Hematopoietic multipotent progenitor cell treated with erythropoietin and hydrocortisone succinate and interleukin-3 and kit ligand, for 6 days (in vitro differentiated cells): ENCODE data around the gene GPR180.

ENCODE experiments used
- DNase-seq: peaks from one replicate; pipeline ENCODE4 v3.0.0-alpha.2; 2015

Gene GPR180

GRCh38 chr13:94601446-94602431, at the start of gene GPR180:
Gene GPR180 (plus strand): TSS chr13:94601857. CDS start chr13:94601928, 71 bp downstream.
- DNase-seq = peak; percentile 99

GRCh38 chr13:94552095-94552494, 49.6 kb upstream of the GPR180 start:
- DNase-seq = no peak

- no peak for DNase-seq
Measured at GRCh38 chr13:94553766-94554165, 47.9 kb upstream of the GPR180 start.

- DNase-seq = no peak
Measured at GRCh38 chr13:94556041-94556440, 45.6 kb upstream of the GPR180 start.

DNA sequence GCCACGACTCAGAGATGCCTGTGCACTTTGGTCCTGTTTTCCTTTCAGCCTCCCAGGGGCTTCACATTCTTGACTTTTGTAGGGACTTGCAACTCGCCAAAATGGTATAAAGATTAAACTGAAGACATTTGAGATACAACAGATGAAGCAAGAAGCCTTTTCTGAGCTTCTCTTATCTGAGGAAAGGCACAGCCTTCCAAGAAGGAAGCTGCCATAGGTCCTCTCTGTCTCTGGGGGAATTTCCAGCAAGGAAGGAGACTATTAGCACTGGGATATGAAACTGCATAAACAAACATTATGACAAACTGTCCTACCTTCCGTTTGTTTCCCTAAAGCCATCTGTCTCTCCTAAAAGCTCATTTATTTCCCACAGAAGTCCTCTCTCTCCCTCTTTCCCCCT, 45.0 kb upstream of the GPR180 start:
- no peak for DNase-seq

DNA sequence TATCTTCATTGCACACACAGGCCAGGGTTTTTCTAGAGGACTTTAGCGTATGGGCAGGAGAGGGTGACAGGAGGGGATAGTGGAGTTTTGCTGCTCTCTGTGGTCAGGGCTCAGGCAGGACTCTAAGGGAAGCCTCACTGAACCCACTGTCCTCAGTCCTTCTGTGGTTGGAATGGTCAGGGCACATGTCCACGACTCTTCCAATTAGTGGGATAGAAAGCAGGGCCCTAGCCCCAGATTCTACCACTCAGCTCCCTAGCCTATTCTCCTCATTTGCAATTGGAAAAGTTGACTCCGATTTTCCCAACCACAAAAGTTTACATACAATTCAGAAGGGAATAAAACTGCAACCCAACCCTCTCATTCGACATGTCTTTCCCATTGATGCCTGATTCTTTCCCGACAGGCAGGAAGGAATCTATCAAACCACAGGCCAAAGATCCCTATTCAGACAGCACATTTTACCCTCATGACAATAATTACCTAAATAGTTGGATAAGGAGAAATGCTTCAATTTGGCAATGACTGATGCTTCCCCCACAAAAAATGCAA, 43.9 kb upstream of the GPR180 start:
- no peak for DNase-seq

DNA sequence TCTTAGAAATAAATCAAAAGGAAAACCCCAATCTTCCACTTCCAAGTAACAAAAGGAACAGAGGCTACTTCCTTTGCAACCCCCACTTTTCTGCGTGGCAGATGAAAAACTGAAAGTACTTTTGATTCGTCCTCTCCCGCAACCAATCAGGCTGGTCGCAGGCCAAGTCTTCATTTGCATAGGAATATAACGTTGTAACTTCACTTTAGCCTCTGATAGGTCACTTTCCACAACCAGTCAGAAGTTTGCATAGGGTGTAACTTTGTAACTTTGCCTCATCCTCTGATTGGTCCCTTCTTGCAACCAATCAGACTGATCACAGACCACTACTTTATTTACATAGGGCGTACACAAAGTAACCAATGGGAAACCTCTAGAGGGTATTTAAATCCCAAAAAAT, 42.9 kb upstream of the GPR180 start:
- DNase-seq = no peak

DNA sequence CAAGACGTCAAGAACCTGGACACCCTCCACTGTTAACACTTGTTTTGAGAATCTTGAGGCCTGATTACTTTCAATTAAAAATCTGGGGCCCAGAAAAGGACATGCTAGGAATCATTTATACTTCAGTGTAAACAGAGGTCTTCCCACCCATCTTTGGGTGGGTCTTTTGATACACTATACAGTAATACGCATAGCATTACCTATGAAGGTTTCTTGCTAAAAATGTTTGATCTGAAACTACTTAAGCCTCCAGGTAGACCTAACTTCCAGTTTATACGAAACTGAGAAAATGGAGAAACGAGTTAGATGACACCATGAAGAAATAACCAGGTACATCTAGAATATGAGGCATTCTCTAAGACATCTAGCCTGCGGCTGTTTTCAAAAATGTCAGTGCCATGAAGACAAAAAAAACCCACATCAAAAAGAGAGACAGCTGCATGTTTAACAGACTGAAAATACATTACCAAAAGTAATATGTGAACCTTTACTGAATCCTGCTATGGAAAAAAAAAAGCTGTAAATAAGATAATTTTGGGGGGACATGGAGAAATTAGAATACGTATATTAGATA, 42.3 kb upstream of the GPR180 start:
- no peak for DNase-seq

GRCh38 chr13:94560116-94560515, 41.5 kb upstream of the GPR180 start:
- no peak for DNase-seq

DNA sequence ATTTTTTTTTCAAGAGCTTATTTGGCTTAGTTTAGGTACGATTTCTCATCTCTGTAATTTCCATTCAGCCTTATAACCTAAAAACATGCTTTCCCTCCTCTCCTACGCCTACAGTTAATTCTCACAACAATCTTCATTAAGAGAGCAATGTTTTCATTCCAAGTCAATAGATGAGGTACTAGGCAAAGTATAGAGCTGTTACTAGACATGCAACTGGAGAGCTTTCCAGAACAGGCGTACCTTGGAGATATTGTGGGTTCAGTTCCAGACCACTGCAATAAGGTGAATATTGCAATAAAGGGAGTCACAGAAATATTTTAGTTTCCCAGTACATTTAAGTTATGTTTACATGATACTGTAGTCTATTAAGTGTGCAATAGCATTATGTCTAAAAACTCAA, 40.5 kb upstream of the GPR180 start:
- DNase-seq = no peak

DNA sequence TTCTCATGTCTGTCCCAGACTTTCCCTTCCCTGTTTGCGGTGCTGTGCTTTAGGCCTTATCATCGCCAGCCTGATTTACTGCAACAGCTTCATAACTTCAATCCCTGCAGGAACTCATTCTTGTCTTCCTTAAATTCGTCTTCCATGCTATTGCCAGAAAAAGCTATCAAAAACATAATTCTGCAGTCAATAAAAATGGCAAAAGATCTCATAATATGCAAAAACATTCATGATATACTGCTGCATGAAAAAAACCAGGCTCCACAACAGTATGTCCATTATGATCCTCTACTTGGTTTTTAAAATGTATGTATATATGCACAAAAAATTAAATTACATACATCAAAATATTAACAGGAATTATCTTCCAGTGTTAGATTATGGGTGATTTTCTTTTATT, 34.1 kb upstream of the GPR180 start:
- DNase-seq = no peak

- no peak for DNase-seq
Measured at GRCh38 chr13:94568443-94568842, 33.2 kb upstream of the GPR180 start.

GRCh38 chr13:94569615-94570014, 32.0 kb upstream of the GPR180 start:
- DNase-seq = no peak

DNA sequence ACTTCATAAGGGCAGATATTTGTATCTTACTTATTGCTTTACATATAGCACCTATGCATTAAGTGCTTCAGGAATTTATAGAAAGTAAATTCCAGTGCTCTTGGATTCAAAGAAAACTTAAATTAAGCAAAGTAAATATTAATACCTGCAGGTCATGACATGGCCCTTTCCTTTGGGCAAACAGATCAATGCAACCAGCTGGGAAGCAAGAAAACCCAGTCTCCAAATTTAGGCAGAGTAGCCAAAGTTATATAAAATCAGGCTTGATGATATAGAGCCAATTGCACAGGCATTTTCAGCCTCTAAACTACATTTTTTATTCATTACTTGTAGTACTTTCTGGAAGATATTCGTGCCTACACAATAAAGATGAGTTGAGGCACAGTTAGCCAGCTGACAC, 22.6 kb upstream of the GPR180 start:
- DNase-seq = no peak

GRCh38 chr13:94583926-94584325, 17.7 kb upstream of the GPR180 start:
- no peak for DNase-seq

GRCh38 chr13:94585543-94586101, 16.0 kb upstream of the GPR180 start:
- DNase-seq = no peak

DNA sequence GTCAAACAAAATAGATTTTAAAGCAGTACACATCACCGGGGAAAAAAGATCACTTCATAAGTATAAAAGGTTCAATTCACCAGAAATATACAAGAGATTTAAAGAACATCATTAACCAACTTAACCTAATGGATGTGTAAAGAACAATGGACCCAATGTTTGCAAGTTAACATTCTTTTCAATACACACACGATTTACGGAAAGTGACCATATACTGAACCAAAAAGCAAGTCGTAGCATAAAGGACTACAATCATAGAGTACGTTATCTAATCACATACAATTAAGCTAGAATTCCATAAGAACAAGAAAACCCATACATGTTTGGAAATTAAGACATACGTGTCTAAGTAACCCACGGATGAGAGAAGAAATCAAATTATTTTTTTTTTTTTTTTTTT, 15.3 kb upstream of the GPR180 start:
- no peak for DNase-seq

- DNase-seq = no peak
Measured at GRCh38 chr13:94588541-94588940, 13.1 kb upstream of the GPR180 start.

- DNase-seq = no peak
Measured at GRCh38 chr13:94590744-94591143, 10.9 kb upstream of the GPR180 start.

GRCh38 chr13:94595001-94595949, 6.4 kb upstream of the GPR180 start:
- DNase-seq = peak; percentile 56

DNA sequence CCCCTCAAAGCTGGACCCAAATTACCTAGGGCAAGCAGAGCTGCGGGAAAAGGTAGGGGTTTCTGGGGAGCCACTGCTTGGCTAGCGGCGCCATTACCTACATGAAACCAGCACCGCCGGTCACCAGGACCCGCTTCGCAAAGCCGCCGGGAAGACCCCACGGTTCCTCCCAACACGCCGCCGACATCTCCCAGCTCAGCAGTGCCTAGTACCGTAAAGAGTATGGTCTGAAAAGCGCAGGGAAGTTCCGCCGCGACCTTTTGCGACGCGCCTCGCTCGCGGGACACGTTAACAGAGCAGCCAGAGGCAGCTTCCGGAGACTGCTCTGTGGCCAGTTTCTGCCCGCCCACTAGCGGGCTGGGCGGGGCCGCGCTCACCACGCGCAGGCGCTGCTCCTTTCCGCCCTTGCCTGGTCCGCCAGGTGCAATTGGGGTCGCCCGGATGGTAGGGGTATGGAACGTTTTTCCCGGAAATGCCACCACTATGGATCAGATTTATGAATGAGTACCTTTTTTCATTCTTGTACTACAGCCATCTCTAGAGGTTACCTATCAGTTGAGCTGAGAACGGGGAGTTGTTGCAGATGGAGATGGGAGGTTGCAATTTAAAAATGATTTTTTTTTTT, 5.6 kb upstream of the GPR180 start, which contains the start of gene TGDS:
Gene TGDS (minus strand): TSS at position 203 of the 625 bp plus-strand sequence. CDS start 16 bp downstream, at position 187.
- peak; percentile 97 for DNase-seq

DNA sequence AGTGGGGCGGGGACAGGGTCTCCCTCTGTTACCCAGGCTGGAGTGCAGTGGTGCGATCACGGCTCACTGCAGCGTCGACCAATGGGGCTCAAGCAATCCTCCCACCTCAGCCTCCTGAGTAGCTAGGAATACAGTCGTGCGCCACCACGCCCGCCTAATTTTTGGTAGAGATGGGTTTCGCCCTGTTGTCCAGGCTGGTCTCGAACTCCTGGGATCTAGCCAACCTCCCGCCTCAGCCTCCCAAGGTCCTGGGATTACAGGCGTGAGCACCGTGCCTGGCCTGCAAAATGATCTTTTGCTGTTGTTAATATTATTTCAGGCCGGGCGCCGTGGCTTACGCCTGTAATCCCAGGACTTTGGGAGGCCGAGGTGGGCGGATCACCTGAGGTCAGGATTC, 5.1 kb upstream of the GPR180 start:
- no peak for DNase-seq
